ENCODE results near the gene NOD1.

The NOD1 gene

GRCh38 chr7:30467271-30467670 is 11.3 kb downstream of the NOD1 start:
- DNase-seq (ENCODE audit: low spot score in 2 of 2), result no peak

GRCh38 chr7:30466266-30466665 is 12.3 kb downstream of the NOD1 start:
- Mint-ChIP-seq H3K9me3 (no peaks in the 10 kb centered on the region), H3K36me3 (peaks cover 34% of the 10 kb centered on the region), H3K27ac (no peak overlapping the region), H3K4me1 (peaks cover 63% of the 10 kb centered on the region), H3K4me3 (no peak overlapping the region)
- DNase-seq (ENCODE audit: low spot score in 2 of 2) (no peak), ATAC-seq (no peak)

More at GRCh38 chr7:30467271-30467670, 11.3 kb downstream of the NOD1 start:
- no peaks in the 10 kb centered on the region for H3K9me3 Mint-ChIP-seq
- no peak overlapping the region for H3K27ac Mint-ChIP-seq
- H3K36me3 Mint-ChIP-seq, result peaks cover 24% of the 10 kb centered on the region
- ATAC-seq, result no peak
- H3K4me3 Mint-ChIP-seq, result no peak overlapping the region
- peaks cover 73% of the 10 kb centered on the region for H3K4me1 Mint-ChIP-seq

- Mint-ChIP-seq H3K27ac (no peak overlapping the region), H3K4me3 (no peak overlapping the region), H3K4me1 (peaks cover 58% of the 10 kb centered on the region), H3K9me3 (no peaks in the 10 kb centered on the region), H3K36me3 (peaks cover 38% of the 10 kb centered on the region)
- DNase-seq (ENCODE audit: low spot score in 2 of 2), result no peak
- no peak for ATAC-seq
Measured at GRCh38 chr7:30465811-30466180, 12.8 kb downstream of the NOD1 start.

GRCh38 chr7:30465046-30465810 is 13.4 kb downstream of the NOD1 start:
- H3K4me1 Mint-ChIP-seq, result peaks cover 52% of the 10 kb centered on the region

GRCh38 chr7:30464231-30464671 is 14.3 kb downstream of the NOD1 start:
- Mint-ChIP-seq H3K4me1 (peaks cover 43% of the 10 kb centered on the region), H3K4me3 (no peak overlapping the region), H3K9me3 (no peaks in the 10 kb centered on the region), H3K27ac (no peak overlapping the region), H3K36me3 (peaks cover 41% of the 10 kb centered on the region)
- DNase-seq (ENCODE audit: low spot score in 2 of 2) (no peak), ATAC-seq (peak; percentile 34)

More at GRCh38 chr7:30465046-30465810, 13.4 kb downstream of the NOD1 start:
- no peak overlapping the region for H3K4me3 Mint-ChIP-seq
- peak overlapping the region; percentile 40 for H3K27ac Mint-ChIP-seq
- no peak for DNase-seq (ENCODE audit: low spot score in 2 of 2)
- no peaks in the 10 kb centered on the region for H3K9me3 Mint-ChIP-seq
- ATAC-seq, result no peak
- H3K36me3 Mint-ChIP-seq, result peaks cover 42% of the 10 kb centered on the region

GRCh38 chr7:30463405-30464145 is 15.0 kb downstream of the NOD1 start:
- ATAC-seq (no peak), DNase-seq (ENCODE audit: low spot score in 2 of 2) (no peak)
- Mint-ChIP-seq H3K4me1 (peaks cover 38% of the 10 kb centered on the region), H3K9me3 (no peaks in the 10 kb centered on the region), H3K36me3 (peaks cover 47% of the 10 kb centered on the region), H3K4me3 (no peak overlapping the region), H3K27ac (no peak overlapping the region)

- peaks cover 61% of the 10 kb centered on the region for H3K36me3 Mint-ChIP-seq
- H3K9me3 Mint-ChIP-seq, result no peaks in the 10 kb centered on the region
- H3K27ac Mint-ChIP-seq, result no peak overlapping the region
- no peak for DNase-seq (ENCODE audit: low spot score in 2 of 2)
- no peak overlapping the region for H3K4me3 Mint-ChIP-seq
- peaks cover 31% of the 10 kb centered on the region for H3K4me1 Mint-ChIP-seq
- no peak for ATAC-seq
Measured at GRCh38 chr7:30462179-30462578, 16.4 kb downstream of the NOD1 start.

- Mint-ChIP-seq H3K4me1 (peaks cover 13% of the 10 kb centered on the region), H3K36me3 (peaks cover 78% of the 10 kb centered on the region), H3K4me3 (no peak overlapping the region), H3K27ac (peak overlapping the region; percentile 57), H3K9me3 (no peaks in the 10 kb centered on the region)
- ATAC-seq (no peak), DNase-seq (ENCODE audit: low spot score in 2 of 2) (no peak)
Measured at GRCh38 chr7:30460246-30460633, 18.3 kb downstream of the NOD1 start.

- H3K36me3 Mint-ChIP-seq, result peaks cover 83% of the 10 kb centered on the region
Measured at GRCh38 chr7:30459591-30460245, 18.9 kb downstream of the NOD1 start.

GRCh38 chr7:30458311-30458710 is 20.3 kb downstream of the NOD1 start:
- H3K27ac Mint-ChIP-seq, result no peak overlapping the region
- no peak overlapping the region for H3K4me3 Mint-ChIP-seq
- ATAC-seq, result no peak
- H3K4me1 Mint-ChIP-seq, result no peaks in the 10 kb centered on the region
- peaks cover 88% of the 10 kb centered on the region for H3K36me3 Mint-ChIP-seq
- no peaks in the 10 kb centered on the region for H3K9me3 Mint-ChIP-seq
- DNase-seq (ENCODE audit: low spot score in 2 of 2), result no peak

More at GRCh38 chr7:30459591-30460245, 18.9 kb downstream of the NOD1 start:
- peak overlapping the region; percentile 57 for H3K27ac Mint-ChIP-seq
- no peak overlapping the region for H3K4me3 Mint-ChIP-seq
- H3K9me3 Mint-ChIP-seq, result no peaks in the 10 kb centered on the region
- ATAC-seq (no peak), DNase-seq (ENCODE audit: low spot score in 2 of 2) (no peak)
- peaks cover 8% of the 10 kb centered on the region for H3K4me1 Mint-ChIP-seq

GRCh38 chr7:30453921-30454320 is 24.7 kb downstream of the NOD1 start:
- DNase-seq (ENCODE audit: low spot score in 2 of 2), result no peak
- Mint-ChIP-seq H3K27ac (no peak overlapping the region), H3K9me3 (no peaks in the 10 kb centered on the region), H3K4me3 (no peak overlapping the region), H3K4me1 (no peaks in the 10 kb centered on the region), H3K36me3 (peaks cover 68% of the 10 kb centered on the region)
- ATAC-seq, result no peak

GRCh38 chr7:30453016-30453415 is 25.6 kb downstream of the NOD1 start:
- peaks cover 64% of the 10 kb centered on the region for H3K36me3 Mint-ChIP-seq

GRCh38 chr7:30452280-30452930 is 26.2 kb downstream of the NOD1 start:
- Mint-ChIP-seq H3K4me1 (no peaks in the 10 kb centered on the region), H3K9me3 (no peaks in the 10 kb centered on the region), H3K4me3 (no peak overlapping the region), H3K27ac (no peak overlapping the region), H3K36me3 (peaks cover 63% of the 10 kb centered on the region)
- DNase-seq (ENCODE audit: low spot score in 2 of 2), result no peak
- no peak for ATAC-seq

More at GRCh38 chr7:30453016-30453415, 25.6 kb downstream of the NOD1 start:
- no peaks in the 10 kb centered on the region for H3K4me1 Mint-ChIP-seq
- no peak overlapping the region for H3K4me3 Mint-ChIP-seq
- no peak overlapping the region for H3K27ac Mint-ChIP-seq
- ATAC-seq (no peak), DNase-seq (ENCODE audit: low spot score in 2 of 2) (no peak)
- H3K9me3 Mint-ChIP-seq, result no peaks in the 10 kb centered on the region

GRCh38 chr7:30451539-30452279 is 26.9 kb downstream of the NOD1 start:
- H3K4me3 Mint-ChIP-seq, result no peak overlapping the region
- no peaks in the 10 kb centered on the region for H3K4me1 Mint-ChIP-seq
- H3K27ac Mint-ChIP-seq, result no peak overlapping the region
- H3K36me3 Mint-ChIP-seq, result peaks cover 63% of the 10 kb centered on the region
- no peak for ATAC-seq
- no peaks in the 10 kb centered on the region for H3K9me3 Mint-ChIP-seq
- no peak for DNase-seq (ENCODE audit: low spot score in 2 of 2)

Data from stimulated activated effector memory CD8-positive, alpha-beta T cell treated with anti-CD3 and anti-CD28 coated beads, Interleukin-12 subunit alpha, Interleukin-12 subunit beta, amount 100 ng/mL, for 72 hours (primary cell).